Subcutaneous abdominal adipose tissue (tissue), 5 donors: ENCODE data around the gene FREM3.

Source experiments
- H3K27ac ChIP-seq: one replicate; pipeline ENCODE4 v1.7.0; 2013; ENCODE audit warnings: low read depth, mild to moderate bottlenecking, inconsistent platforms, low read length, moderate library complexity
- H3K27me3 ChIP-seq, 5 donors: one replicate each; pipeline ENCODE4 v1.7.0; 2013; ENCODE audit warnings: low read length in 5 of 5, inconsistent platforms in 1 of 5; ENCODE audit not compliant: control insufficient read depth in 5 of 5, insufficient read depth in 4 of 5
- H3K36me3 ChIP-seq, 5 donors: one replicate each; pipeline ENCODE4 v1.7.0; 2013; ENCODE audit warnings: low read length in 5 of 5; ENCODE audit not compliant: control insufficient read depth in 5 of 5, insufficient read depth in 5 of 5
- H3K4me1 ChIP-seq, 5 donors: one replicate each; pipeline ENCODE4 v1.7.0; 2013; ENCODE audit warnings: low read length in 5 of 5, mild to moderate bottlenecking in 3 of 5, moderate library complexity in 1 of 5; ENCODE audit not compliant: control insufficient read depth in 5 of 5, insufficient read depth in 5 of 5
- H3K4me3 ChIP-seq, 5 donors: one replicate each; pipeline ENCODE4 v1.7.0; 2013; ENCODE audit warnings: low read length in 5 of 5, low read depth in 1 of 5
- H3K9ac ChIP-seq, 5 donors: one replicate each; pipeline ENCODE4 v1.7.0; 2013; ENCODE audit warnings: low read length in 5 of 5, mild to moderate bottlenecking in 4 of 5, moderate library complexity in 3 of 5
- H3K9me3 ChIP-seq, 5 donors: one replicate each; pipeline ENCODE4 v1.7.0; 2013; ENCODE audit warnings: low read length in 5 of 5; ENCODE audit not compliant: control insufficient read depth in 5 of 5
- donor health status: healthy.
- donor health status: healthy.
- donor health status: healthy.
- donor health status: healthy.
- donor health status: healthy.

FREM3 gene

GRCh38 chr4:143713955-143714625, 13.6 kb upstream of the FREM3 start:
- H3K9ac ChIP-seq, result no peak overlapping the region
- H3K4me3 ChIP-seq, result no peak overlapping the region
- H3K4me1 ChIP-seq, result peaks cover 0 to 6% (median 0%) of the 10 kb centered on the region in 5 donors

GRCh38 chr4:143713553-143713952, 13.1 kb upstream of the FREM3 start:
- no peak overlapping the region for H3K9ac ChIP-seq
- H3K9me3 ChIP-seq, result no peaks in the 10 kb centered on the region
- H3K36me3 ChIP-seq, result no peaks in the 10 kb centered on the region
- H3K4me1 ChIP-seq, result peaks cover 0 to 6% (median 0%) of the 10 kb centered on the region in 5 donors
- H3K4me3 ChIP-seq, result no peak overlapping the region
- no peak overlapping the region for H3K27ac ChIP-seq
- no peaks in the 10 kb centered on the region for H3K27me3 ChIP-seq

More at GRCh38 chr4:143713955-143714625, 13.6 kb upstream of the FREM3 start:
- Histone ChIP-seq H3K27me3 (no peaks in the 10 kb centered on the region), H3K36me3 (no peaks in the 10 kb centered on the region), H3K9me3 (no peaks in the 10 kb centered on the region), H3K27ac (no peak overlapping the region)

GRCh38 chr4:143712155-143712550, 11.7 kb upstream of the FREM3 start:
- Histone ChIP-seq H3K4me3 (no peak overlapping the region), H3K9ac (no peak overlapping the region), H3K36me3 (no peaks in the 10 kb centered on the region), H3K9me3 (no peaks in the 10 kb centered on the region), H3K27me3 (no peaks in the 10 kb centered on the region), H3K27ac (no peak overlapping the region), H3K4me1 (peaks cover 0 to 6% (median 0%) of the 10 kb centered on the region in 5 donors)

- Histone ChIP-seq H3K9me3 (peaks cover 0 to 5% (median 3%) of the 10 kb centered on the region in 5 donors), H3K27me3 (no peaks in the 10 kb centered on the region), H3K36me3 (no peaks in the 10 kb centered on the region), H3K4me3 (no peak overlapping the region), H3K4me1 (peaks cover 0 to 6% (median 0%) of the 10 kb centered on the region in 5 donors), H3K27ac (no peak overlapping the region), H3K9ac (no peak overlapping the region)
Measured at GRCh38 chr4:143711543-143712154, 11.2 kb upstream of the FREM3 start.

- H3K27ac ChIP-seq, result no peak overlapping the region
- H3K9me3 ChIP-seq, result peaks cover 0 to 3% (median 0%) of the 10 kb centered on the region in 5 donors
- H3K27me3 ChIP-seq, result peaks cover 13 to 36% (median 33%) of the 10 kb centered on the region in 5 donors
- peaks cover 0 to 18% (median 16%) of the 10 kb centered on the region in 5 donors for H3K4me1 ChIP-seq
- no peaks in the 10 kb centered on the region for H3K36me3 ChIP-seq
- peak overlapping the region in 3 of 5 donors; percentile 51 to 57 (median 56) for H3K4me3 ChIP-seq
- H3K9ac ChIP-seq, result no peak overlapping the region
Measured at GRCh38 chr4:143701365-143701764, 890 bp upstream of the FREM3 start.

GRCh38 chr4:143700046-143700415, 444 bp downstream of the FREM3 start:
- Histone ChIP-seq H3K4me1 (peaks cover 0 to 18% (median 16%) of the 10 kb centered on the region in 5 donors), H3K4me3 (peak overlapping the region in 4 of 5 donors; percentile 33 to 56 (median 48)), H3K9ac (no peak overlapping the region), H3K36me3 (no peaks in the 10 kb centered on the region), H3K27me3 (peaks cover 13 to 36% (median 33%) of the 10 kb centered on the region in 5 donors), H3K9me3 (peaks cover 0 to 3% (median 0%) of the 10 kb centered on the region in 5 donors), H3K27ac (no peak overlapping the region)

GRCh38 chr4:143699331-143700045, 987 bp downstream of the FREM3 start:
- H3K9ac ChIP-seq, result no peak overlapping the region
- H3K36me3 ChIP-seq, result no peaks in the 10 kb centered on the region
- peak overlapping the region in 4 of 5 donors; percentile 33 to 56 (median 48) for H3K4me3 ChIP-seq
- peaks cover 0 to 3% (median 0%) of the 10 kb centered on the region in 5 donors for H3K9me3 ChIP-seq
- peaks cover 0 to 18% (median 16%) of the 10 kb centered on the region in 5 donors for H3K4me1 ChIP-seq
- peaks cover 13 to 36% (median 33%) of the 10 kb centered on the region in 5 donors for H3K27me3 ChIP-seq
- no peak overlapping the region for H3K27ac ChIP-seq

GRCh38 chr4:143693856-143694255, 6.6 kb downstream of the FREM3 start:
- Histone ChIP-seq H3K4me1 (no peaks in the 10 kb centered on the region), H3K9ac (no peak overlapping the region), H3K36me3 (no peaks in the 10 kb centered on the region), H3K9me3 (peaks cover 0 to 3% (median 0%) of the 10 kb centered on the region in 5 donors), H3K27me3 (peaks cover 4 to 16% (median 13%) of the 10 kb centered on the region in 5 donors), H3K27ac (no peak overlapping the region), H3K4me3 (no peak overlapping the region)

GRCh38 chr4:143692241-143692640, 8.2 kb downstream of the FREM3 start:
- H3K4me3 ChIP-seq, result no peak overlapping the region
- no peaks in the 10 kb centered on the region for H3K36me3 ChIP-seq
- peaks cover 0 to 4% (median 0%) of the 10 kb centered on the region in 5 donors for H3K27me3 ChIP-seq
- H3K9ac ChIP-seq, result no peak overlapping the region
- no peaks in the 10 kb centered on the region for H3K9me3 ChIP-seq
- H3K4me1 ChIP-seq, result no peaks in the 10 kb centered on the region
- H3K27ac ChIP-seq, result no peak overlapping the region

- peaks cover 0 to 4% (median 0%) of the 10 kb centered on the region in 5 donors for H3K9me3 ChIP-seq
- H3K4me1 ChIP-seq, result no peaks in the 10 kb centered on the region
- H3K27me3 ChIP-seq, result no peaks in the 10 kb centered on the region
- no peak overlapping the region for H3K9ac ChIP-seq
- H3K27ac ChIP-seq, result no peak overlapping the region
- H3K4me3 ChIP-seq, result no peak overlapping the region
- no peaks in the 10 kb centered on the region for H3K36me3 ChIP-seq
Measured at GRCh38 chr4:143679434-143679833, 21.0 kb downstream of the FREM3 start.
